HEK293 (cell line): ENCODE measurements around the gene FAM234A.

Source experiments
- KLF7 ChIP-seq: fragments of 450-650 bp; formaldehyde crosslinking; IDR thresholded peaks from 2 replicates; pipeline ENCODE4 v1.5.1; 2016; ENCODE audit warnings: missing biosample characterization, missing genetic modification characterization, borderline replicate concordance
- PBX3 ChIP-seq: sonication (generic); formaldehyde crosslinking; IDR thresholded peaks from 2 replicates; pipeline ENCODE4 v1.8.1; 2022; ENCODE audit warnings: mild to moderate bottlenecking, moderate library complexity, missing genetic modification reagents
- RBAK ChIP-seq: fragments of 450-650 bp; formaldehyde crosslinking; IDR thresholded peaks from 2 replicates; pipeline ENCODE4 v1.5.1; 2016; ENCODE audit warnings: missing biosample characterization, missing genetic modification characterization
- ZBTB1 ChIP-seq: fragments of 450-650 bp; formaldehyde crosslinking; IDR thresholded peaks from 2 replicates; pipeline ENCODE4 v1.5.1; 2016; ENCODE audit warnings: missing biosample characterization, missing genetic modification characterization
- ZNF362 ChIP-seq: fragments of 450-650 bp; formaldehyde crosslinking; IDR thresholded peaks from 2 replicates; pipeline ENCODE4 v1.5.1; 2016; ENCODE audit warnings: missing biosample characterization, missing genetic modification characterization
- ZNF529 ChIP-seq: fragments of 450-650 bp; formaldehyde crosslinking; IDR thresholded peaks from 2 replicates; pipeline ENCODE4 v1.5.1; 2017; ENCODE audit warnings: missing genetic modification characterization, missing biosample characterization; ENCODE audit not compliant: insufficient replicate concordance
- ZNF560 ChIP-seq: fragments of 450-650 bp; formaldehyde crosslinking; IDR thresholded peaks from 2 replicates; pipeline ENCODE4 v1.5.1; 2017; ENCODE audit warnings: missing biosample characterization, missing genetic modification characterization, borderline replicate concordance
- ZXDB ChIP-seq: fragments of 450-650 bp; formaldehyde crosslinking; IDR thresholded peaks from 2 replicates; pipeline ENCODE4 v1.5.1; 2016; ENCODE audit warnings: missing biosample characterization, missing genetic modification characterization
- TF ChIP-seq, protein P1 (sequence below): fragments of 450-650 bp; formaldehyde crosslinking; IDR thresholded peaks from 2 replicates; pipeline ENCODE4 v1.5.1; 2016; ENCODE audit warnings: missing biosample characterization, missing genetic modification characterization

DNA sequence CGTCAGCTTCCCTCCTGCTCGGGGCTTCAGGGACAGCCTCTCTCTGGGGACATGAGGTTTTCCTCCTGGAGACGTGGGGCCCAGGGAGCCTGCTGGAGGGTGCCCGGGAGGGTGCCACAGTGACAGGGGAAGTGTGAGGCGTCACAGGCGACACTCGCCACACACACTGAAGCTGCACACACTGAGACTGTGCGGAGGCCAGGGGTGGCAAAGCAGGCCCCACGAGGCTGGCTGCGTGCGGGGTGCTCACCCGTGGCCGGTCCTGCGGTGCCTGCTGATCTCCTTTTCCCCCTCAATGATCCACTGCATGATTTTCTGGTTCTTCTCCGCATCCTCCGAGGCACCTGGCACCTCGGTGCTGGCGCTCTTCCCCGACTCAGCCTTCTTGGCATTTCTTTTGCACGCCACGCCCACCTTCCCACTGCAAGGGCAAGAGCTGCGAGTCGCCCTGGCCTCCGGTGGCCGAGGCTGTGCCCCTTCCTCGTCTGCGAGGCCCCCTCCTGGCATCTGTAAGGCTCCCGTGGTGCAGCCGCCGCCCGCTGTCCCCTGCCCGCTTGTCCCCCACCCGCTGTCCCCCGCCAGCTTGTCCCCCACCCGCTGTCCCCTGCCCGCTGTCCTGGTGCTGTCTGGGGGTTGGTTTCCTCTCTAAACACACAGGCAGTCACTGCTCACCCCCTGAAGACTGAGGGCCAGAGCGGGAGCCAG lies 62.3 kb downstream of the FAM234A start:
- no peak for TF ChIP-seq PBX3 (CRISPR knock-in tag)
- TF ChIP-seq RBAK (tag by site-specific recombination) = no peak
- no peak for TF ChIP-seq ZXDB (tag by site-specific recombination)
- no peak for TF ChIP-seq ZBTB1
- TF ChIP-seq ZNF560 = no peak
- TF ChIP-seq, protein P1, sequence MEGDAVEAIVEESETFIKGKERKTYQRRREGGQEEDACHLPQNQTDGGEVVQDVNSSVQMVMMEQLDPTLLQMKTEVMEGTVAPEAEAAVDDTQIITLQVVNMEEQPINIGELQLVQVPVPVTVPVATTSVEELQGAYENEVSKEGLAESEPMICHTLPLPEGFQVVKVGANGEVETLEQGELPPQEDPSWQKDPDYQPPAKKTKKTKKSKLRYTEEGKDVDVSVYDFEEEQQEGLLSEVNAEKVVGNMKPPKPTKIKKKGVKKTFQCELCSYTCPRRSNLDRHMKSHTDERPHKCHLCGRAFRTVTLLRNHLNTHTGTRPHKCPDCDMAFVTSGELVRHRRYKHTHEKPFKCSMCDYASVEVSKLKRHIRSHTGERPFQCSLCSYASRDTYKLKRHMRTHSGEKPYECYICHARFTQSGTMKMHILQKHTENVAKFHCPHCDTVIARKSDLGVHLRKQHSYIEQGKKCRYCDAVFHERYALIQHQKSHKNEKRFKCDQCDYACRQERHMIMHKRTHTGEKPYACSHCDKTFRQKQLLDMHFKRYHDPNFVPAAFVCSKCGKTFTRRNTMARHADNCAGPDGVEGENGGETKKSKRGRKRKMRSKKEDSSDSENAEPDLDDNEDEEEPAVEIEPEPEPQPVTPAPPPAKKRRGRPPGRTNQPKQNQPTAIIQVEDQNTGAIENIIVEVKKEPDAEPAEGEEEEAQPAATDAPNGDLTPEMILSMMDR = no peak
- TF ChIP-seq ZNF529 (tag by site-specific recombination) = no peak
- TF ChIP-seq ZNF362 = no peak
- TF ChIP-seq KLF7 (tag by site-specific recombination) = no peak
